Activated naive CD8-positive, alpha-beta T cell treated with anti-CD3 and anti-CD28 coated beads, Interleukin-2, amount 10 ng/mL, durations not matched to agents 7 days and 5 days (primary cell): ENCODE results near the gene MAGEL2. TPM values are rescaled to one million over a fixed set of nuclear protein-coding genes. Genes with fewer than 3 reads are reported as not detected.

Source experiments
- ATAC-seq: fragments of 150-1000 bp; cut with Tn5 transposase; one replicate; pipeline ENCODE4 v1.10.0; 2021; ENCODE audit warnings: low read depth, moderate library complexity
- POLR2A ChIA-PET: fragments of 350-600 bp; sonication (Branson Sonifier 250); formaldehyde crosslinking; loops from one replicate; lab custom pipeline; 2021; ENCODE audit warnings: antibody characterized with exemption; lab: Charles Lee
- DNase-seq: peaks from one replicate; pipeline ENCODE4 v3.0.0; 2021
- H3K27ac Mint-ChIP-seq: one replicate; pipeline ENCODE4 v1.8.0; 2022; ENCODE audit warnings: mild to moderate bottlenecking, mixed read lengths
- H3K27me3 Mint-ChIP-seq: one replicate; pipeline ENCODE4 v1.8.0; 2022; ENCODE audit warnings: mild to moderate bottlenecking, moderate library complexity, mixed read lengths
- H3K36me3 Mint-ChIP-seq: one replicate; pipeline ENCODE4 v1.8.0; 2021; ENCODE audit warnings: mild to moderate bottlenecking, mixed read lengths
- H3K4me1 Mint-ChIP-seq: one replicate; pipeline ENCODE4 v1.8.0; 2021; ENCODE audit warnings: mixed read lengths
- H3K4me3 Mint-ChIP-seq: one replicate; pipeline ENCODE4 v1.8.0; 2022; ENCODE audit warnings: mild to moderate bottlenecking, moderate library complexity, mixed read lengths
- H3K9me3 Mint-ChIP-seq: one replicate; pipeline ENCODE4 v1.8.0; 2021; ENCODE audit warnings: mixed read lengths
- total RNA-seq, 2 experiments: library from RNA; stranded (reverse); gene quantifications; one replicate each; pipeline ENCODE4 v1.2.3, GENCODE V29; 2021

Gene MAGEL2
- total RNA-seq: not detected

GRCh38 chr15:23647421-23648370, at the start of gene MAGEL2:
Gene MAGEL2 (minus strand): TSS chr15:23647867. CDS start chr15:23647742, 125 bp downstream.
- Mint-ChIP-seq H3K27me3 (peaks cover 7% of the 10 kb centered on the region), H3K27ac (no peak within 1 kb of the TSS), H3K36me3 (no peaks in the 10 kb centered on the region), H3K9me3 (no peaks in the 10 kb centered on the region), H3K4me1 (no peaks in the 10 kb centered on the region), H3K4me3 (no peak within 1 kb of the TSS)
- DNase-seq (no peak), ATAC-seq (no peak)
- POLR2A ChIA-PET: no interaction called here

- Mint-ChIP-seq H3K9me3 (no peaks in the 10 kb centered on the region), H3K4me1 (no peaks in the 10 kb centered on the region), H3K4me3 (no peak overlapping the region), H3K27me3 (no peaks in the 10 kb centered on the region), H3K27ac (no peak overlapping the region), H3K36me3 (no peaks in the 10 kb centered on the region)
- POLR2A ChIA-PET: no interaction called here
- DNase-seq: no peak
- no peak for ATAC-seq
Observed at GRCh38 chr15:23695282-23695681, 47.6 kb upstream of the MAGEL2 start.

DNA sequence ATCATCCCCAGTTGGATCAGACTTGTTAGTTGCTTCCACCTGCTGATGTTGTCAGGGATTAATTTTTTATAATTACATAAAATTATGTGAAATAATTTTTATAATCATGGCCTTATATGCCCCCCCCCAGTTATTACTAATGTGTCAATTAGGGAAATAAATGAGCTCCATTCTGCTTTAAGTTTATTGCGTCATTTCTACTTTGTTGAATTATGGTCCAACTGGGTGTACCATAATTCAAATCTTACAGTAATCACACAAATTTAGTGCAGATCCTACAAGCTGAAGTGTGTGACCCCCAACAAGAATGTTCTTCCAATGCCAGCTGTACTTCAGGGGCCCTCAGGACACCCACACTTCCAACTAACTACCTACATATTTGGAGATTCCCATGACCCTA, 46.9 kb upstream of the MAGEL2 start:
- Mint-ChIP-seq H3K27ac (no peak overlapping the region), H3K27me3 (no peaks in the 10 kb centered on the region), H3K4me3 (no peak overlapping the region), H3K4me1 (no peaks in the 10 kb centered on the region), H3K36me3 (no peaks in the 10 kb centered on the region), H3K9me3 (no peaks in the 10 kb centered on the region)
- ATAC-seq: no peak
- no peak for DNase-seq
- POLR2A ChIA-PET: no interaction called here

DNA sequence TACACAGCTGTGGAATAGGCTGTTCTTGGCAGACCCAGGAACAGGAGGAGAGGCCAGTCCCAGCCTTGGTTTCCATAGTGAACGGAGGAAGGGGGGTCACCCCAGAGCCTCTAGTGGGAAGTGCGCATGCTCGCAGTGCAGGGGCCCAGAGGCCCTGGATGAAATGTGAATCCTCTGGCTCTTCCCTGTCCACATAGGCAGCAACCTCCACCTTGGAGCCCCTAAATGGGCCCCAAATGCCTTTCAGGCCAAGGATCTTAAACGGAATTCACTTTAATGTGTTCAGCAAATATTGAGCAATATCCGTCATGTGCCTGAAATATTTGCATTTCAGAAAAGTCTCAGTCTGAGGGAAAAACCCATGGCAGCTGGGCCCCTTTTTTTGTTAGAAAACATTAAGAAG, 42.8 kb upstream of the MAGEL2 start:
- ATAC-seq (no peak), DNase-seq (no peak)
- no peak overlapping the region for H3K27ac Mint-ChIP-seq
- H3K4me1 Mint-ChIP-seq: no peaks in the 10 kb centered on the region
- no peak overlapping the region for H3K4me3 Mint-ChIP-seq
- POLR2A ChIA-PET: no interaction called here
- no peaks in the 10 kb centered on the region for H3K9me3 Mint-ChIP-seq
- no peaks in the 10 kb centered on the region for H3K36me3 Mint-ChIP-seq
- peaks cover 7% of the 10 kb centered on the region for H3K27me3 Mint-ChIP-seq

GRCh38 chr15:23690015-23690414, 42.3 kb upstream of the MAGEL2 start:
- Mint-ChIP-seq H3K36me3 (no peaks in the 10 kb centered on the region), H3K4me3 (no peak overlapping the region), H3K4me1 (no peaks in the 10 kb centered on the region), H3K9me3 (no peaks in the 10 kb centered on the region), H3K27ac (no peak overlapping the region), H3K27me3 (peaks cover 7% of the 10 kb centered on the region)
- DNase-seq (no peak), ATAC-seq (no peak)
- POLR2A ChIA-PET: no interaction called here

DNA sequence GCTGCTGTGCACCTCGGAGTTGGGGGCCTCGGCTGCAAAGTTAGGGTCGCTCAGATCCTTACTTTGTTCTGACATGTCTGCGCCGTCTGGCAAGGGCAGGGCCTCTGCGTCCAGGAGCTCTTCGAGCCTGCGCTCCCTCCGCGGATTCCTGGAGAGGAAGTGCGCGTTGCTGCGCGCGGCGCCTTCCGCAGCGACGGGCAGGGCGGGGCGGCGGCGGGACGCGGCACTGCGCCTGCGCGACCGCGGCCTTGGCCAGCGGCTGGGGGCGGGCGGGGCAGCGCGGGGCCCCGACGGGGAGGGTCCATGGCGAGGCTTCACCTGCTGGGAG, 39.4 kb upstream of the MAGEL2 start, which contains the start of gene NDN:
Gene NDN (minus strand): TSS at position 163 of the 328 bp plus-strand sequence. CDS start 88 bp downstream, at position 75.
- DNase-seq: peak; percentile 46
- Mint-ChIP-seq H3K4me1 (no peaks in the 10 kb centered on the region), H3K27me3 (peaks cover 7% of the 10 kb centered on the region), H3K9me3 (no peaks in the 10 kb centered on the region), H3K36me3 (no peaks in the 10 kb centered on the region), H3K4me3 (peak within 1 kb of the TSS; percentile 32), H3K27ac (peak within 1 kb of the TSS; percentile 8)
- POLR2A ChIA-PET: no interaction called here
- no peak for ATAC-seq

DNA sequence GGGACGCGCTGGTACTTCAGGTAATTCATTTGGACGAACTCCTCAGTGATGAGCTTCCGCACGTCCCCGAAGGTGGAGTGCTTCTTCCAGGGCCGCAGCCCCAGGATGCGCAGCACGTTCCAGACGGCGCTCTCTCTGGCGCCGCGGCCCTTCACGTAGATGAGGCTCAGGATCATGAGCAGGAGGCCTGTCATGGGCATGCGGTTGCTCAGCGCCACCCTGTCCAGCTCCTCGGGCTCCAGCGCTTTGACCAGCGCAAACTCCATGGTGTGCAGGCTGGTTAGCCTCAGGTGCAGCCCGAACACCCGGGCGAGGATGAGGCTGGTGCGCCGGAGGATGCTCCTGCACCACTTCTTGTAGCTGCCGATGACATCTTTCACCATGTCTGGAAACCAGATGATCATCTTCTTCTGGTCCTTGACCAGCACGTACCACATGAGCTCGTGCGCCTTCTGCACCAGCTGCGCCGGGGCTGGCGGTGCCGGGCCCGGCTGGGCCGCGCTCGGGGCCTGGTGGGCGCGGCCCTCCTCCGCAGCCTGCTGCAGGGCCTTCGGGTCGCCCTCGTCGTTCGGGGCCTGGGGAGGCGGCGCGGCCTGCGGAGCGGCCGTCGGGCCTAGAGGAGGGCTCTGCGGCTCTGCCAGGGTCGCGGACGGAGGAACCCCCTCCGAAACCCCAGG, 38.9 kb upstream of the MAGEL2 start:
- Mint-ChIP-seq H3K27ac (no peak overlapping the region), H3K4me1 (no peaks in the 10 kb centered on the region), H3K9me3 (no peaks in the 10 kb centered on the region), H3K4me3 (peak overlapping the region; percentile 3), H3K27me3 (peaks cover 7% of the 10 kb centered on the region), H3K36me3 (no peaks in the 10 kb centered on the region)
- POLR2A ChIA-PET: no interaction called here
- no peak for ATAC-seq
- no peak for DNase-seq

GRCh38 chr15:23671481-23671880, 23.8 kb upstream of the MAGEL2 start:
- DNase-seq (no peak), ATAC-seq (no peak)
- H3K27me3 Mint-ChIP-seq: no peaks in the 10 kb centered on the region
- no peaks in the 10 kb centered on the region for H3K36me3 Mint-ChIP-seq
- no peaks in the 10 kb centered on the region for H3K4me1 Mint-ChIP-seq
- no peak overlapping the region for H3K27ac Mint-ChIP-seq
- POLR2A ChIA-PET: no interaction called here
- no peak overlapping the region for H3K4me3 Mint-ChIP-seq
- no peaks in the 10 kb centered on the region for H3K9me3 Mint-ChIP-seq

DNA sequence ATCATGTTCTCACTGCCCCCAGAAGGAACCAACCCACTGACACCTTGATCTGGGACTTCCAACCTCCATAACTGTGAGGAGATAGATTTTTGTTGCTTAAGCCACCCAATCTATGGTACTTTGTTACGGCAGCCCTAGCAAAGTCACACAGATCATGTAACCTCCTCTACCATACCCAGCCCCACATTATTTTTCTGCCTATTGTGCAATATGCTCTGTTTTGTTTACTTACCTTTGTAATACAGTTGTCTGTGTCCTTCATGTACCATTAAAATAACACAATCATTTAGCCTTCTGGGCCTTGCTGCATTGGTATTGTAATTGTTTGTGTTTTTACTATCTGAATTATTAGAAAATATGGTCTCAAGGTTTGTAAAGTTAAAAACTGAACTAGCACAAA, 23.3 kb upstream of the MAGEL2 start:
- Mint-ChIP-seq H3K36me3 (no peaks in the 10 kb centered on the region), H3K9me3 (no peaks in the 10 kb centered on the region), H3K27me3 (no peaks in the 10 kb centered on the region), H3K4me3 (no peak overlapping the region), H3K27ac (no peak overlapping the region), H3K4me1 (no peaks in the 10 kb centered on the region)
- POLR2A ChIA-PET: no interaction called here
- no peak for ATAC-seq
- no peak for DNase-seq

- no peak overlapping the region for H3K4me3 Mint-ChIP-seq
- no peak overlapping the region for H3K27ac Mint-ChIP-seq
- no peaks in the 10 kb centered on the region for H3K9me3 Mint-ChIP-seq
- ATAC-seq: no peak
- H3K36me3 Mint-ChIP-seq: no peaks in the 10 kb centered on the region
- no peaks in the 10 kb centered on the region for H3K4me1 Mint-ChIP-seq
- DNase-seq: no peak
- POLR2A ChIA-PET: no interaction called here
- no peaks in the 10 kb centered on the region for H3K27me3 Mint-ChIP-seq
Observed at GRCh38 chr15:23663232-23663631, 15.6 kb upstream of the MAGEL2 start.

- Mint-ChIP-seq H3K9me3 (no peaks in the 10 kb centered on the region), H3K36me3 (no peaks in the 10 kb centered on the region), H3K27me3 (peaks cover 7% of the 10 kb centered on the region), H3K4me3 (no peak overlapping the region), H3K27ac (no peak overlapping the region), H3K4me1 (no peaks in the 10 kb centered on the region)
- DNase-seq (no peak), ATAC-seq (no peak)
- POLR2A ChIA-PET: no interaction called here
Observed at GRCh38 chr15:23648920-23649515, 1.4 kb upstream of the MAGEL2 start.

GRCh38 chr15:23647001-23647295, 719 bp downstream of the MAGEL2 start:
- Mint-ChIP-seq H3K9me3 (no peaks in the 10 kb centered on the region), H3K4me3 (no peak overlapping the region), H3K27ac (no peak overlapping the region), H3K27me3 (peaks cover 7% of the 10 kb centered on the region), H3K4me1 (no peaks in the 10 kb centered on the region), H3K36me3 (no peaks in the 10 kb centered on the region)
- DNase-seq (no peak), ATAC-seq (no peak)
- POLR2A ChIA-PET: no interaction called here

DNA sequence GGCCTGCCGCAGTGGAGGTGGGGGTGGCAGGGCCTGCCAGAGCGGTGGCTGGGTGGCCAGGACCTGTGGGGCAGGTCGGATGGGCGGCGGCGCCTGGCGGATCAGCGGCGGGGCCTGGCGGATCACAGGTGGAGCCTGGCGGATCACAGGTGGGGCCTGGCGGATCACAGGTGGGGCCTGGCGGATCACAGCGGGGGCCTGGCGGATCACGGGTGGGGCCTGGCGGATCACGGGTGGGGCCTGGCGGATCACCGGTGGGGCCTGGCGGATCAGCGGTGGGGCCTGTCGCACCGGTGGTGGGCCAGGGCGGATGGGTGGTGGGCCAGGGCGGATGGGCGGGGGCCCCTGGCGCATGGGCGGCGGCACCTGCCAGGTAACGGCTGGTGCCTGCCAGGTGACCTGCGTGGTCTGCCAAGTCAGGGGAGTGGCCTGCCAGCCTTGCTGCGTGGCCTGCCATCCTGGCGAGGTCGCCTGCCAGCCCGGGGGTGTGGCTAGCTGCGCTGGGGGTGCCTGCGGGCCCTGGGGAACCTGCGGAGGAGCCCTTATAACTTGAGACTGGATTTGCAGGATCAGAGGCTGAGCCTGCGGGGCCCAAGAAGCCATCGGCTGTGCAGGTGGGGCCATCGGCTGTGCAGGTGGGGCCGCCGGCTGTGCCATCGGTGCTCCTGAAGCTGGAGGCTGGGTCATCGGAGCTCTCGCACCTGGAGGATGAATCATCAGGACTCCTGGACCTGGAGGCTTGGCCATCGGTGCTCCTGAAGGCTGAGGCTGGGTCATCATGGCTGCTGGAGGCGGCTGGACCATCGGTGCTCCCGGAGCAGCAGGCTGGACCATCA, 1.3 kb downstream of the MAGEL2 start:
- ATAC-seq (no peak), DNase-seq (no peak)
- Mint-ChIP-seq H3K27me3 (peaks cover 7% of the 10 kb centered on the region), H3K4me3 (no peak overlapping the region), H3K4me1 (no peaks in the 10 kb centered on the region), H3K36me3 (no peaks in the 10 kb centered on the region), H3K9me3 (no peaks in the 10 kb centered on the region), H3K27ac (no peak overlapping the region)
- POLR2A ChIA-PET: no interaction called here
